Embryonic facial prominence (tissue), 1 donor: ENCODE results near the gene RDH14.

ENCODE experiments used
- DNase-seq: peaks from one replicate; pipeline ENCODE4 v3.0.0-alpha.2; 2016; ENCODE audit errors: extremely low spot score

Gene RDH14

GRCh38 chr2:18522484-18523146 lies 37.8 kb downstream of the RDH14 start:
- no peak for DNase-seq

- peak; percentile 87 for DNase-seq
Observed at GRCh38 chr2:18520451-18521425, 39.7 kb downstream of the RDH14 start.

- peak; percentile 46 for DNase-seq
Observed at GRCh38 chr2:18519914-18520450, 40.5 kb downstream of the RDH14 start.

- no peak for DNase-seq
Observed at GRCh38 chr2:18518116-18519111, 42.0 kb downstream of the RDH14 start.

GRCh38 chr2:18517386-18517785 lies 43.1 kb downstream of the RDH14 start:
- no peak for DNase-seq

GRCh38 chr2:18516112-18516511 lies 44.3 kb downstream of the RDH14 start:
- DNase-seq: no peak

GRCh38 chr2:18514526-18515461 lies 45.7 kb downstream of the RDH14 start:
- no peak for DNase-seq

GRCh38 chr2:18510775-18511174 lies 49.7 kb downstream of the RDH14 start:
- no peak for DNase-seq

- no peak for DNase-seq
Observed at GRCh38 chr2:18506883-18507509, 53.5 kb downstream of the RDH14 start.

GRCh38 chr2:18505703-18506341 lies 54.6 kb downstream of the RDH14 start:
- no peak for DNase-seq
